ENCODE data around the gene MANEA. TPM values are rescaled to one million over a fixed set of nuclear protein-coding genes. Genes with fewer than 3 reads are reported as not detected.

MANEA gene
- total and polyA plus RNA-seq, 2 of the 13 experiments (the other 11 are each of a cell fraction or from before 2014, with no cell fraction given), result 10.0 to 10.9 TPM

GRCh38 chr6:95636552-95637431 is 59.5 kb downstream of the MANEA start:
- no peaks in the 10 kb centered on the region for H3K4me1 ChIP-seq (ENCODE audit: insufficient read depth, low read length)
- no peak overlapping the region for H3K4me3 ChIP-seq (replicated peaks in 1 of 3; ENCODE audit: insufficient read depth in 1 of 3, low read depth in 2 of 3, low read length in 3 of 3)
- TF ChIP-seq, protein P1, sequence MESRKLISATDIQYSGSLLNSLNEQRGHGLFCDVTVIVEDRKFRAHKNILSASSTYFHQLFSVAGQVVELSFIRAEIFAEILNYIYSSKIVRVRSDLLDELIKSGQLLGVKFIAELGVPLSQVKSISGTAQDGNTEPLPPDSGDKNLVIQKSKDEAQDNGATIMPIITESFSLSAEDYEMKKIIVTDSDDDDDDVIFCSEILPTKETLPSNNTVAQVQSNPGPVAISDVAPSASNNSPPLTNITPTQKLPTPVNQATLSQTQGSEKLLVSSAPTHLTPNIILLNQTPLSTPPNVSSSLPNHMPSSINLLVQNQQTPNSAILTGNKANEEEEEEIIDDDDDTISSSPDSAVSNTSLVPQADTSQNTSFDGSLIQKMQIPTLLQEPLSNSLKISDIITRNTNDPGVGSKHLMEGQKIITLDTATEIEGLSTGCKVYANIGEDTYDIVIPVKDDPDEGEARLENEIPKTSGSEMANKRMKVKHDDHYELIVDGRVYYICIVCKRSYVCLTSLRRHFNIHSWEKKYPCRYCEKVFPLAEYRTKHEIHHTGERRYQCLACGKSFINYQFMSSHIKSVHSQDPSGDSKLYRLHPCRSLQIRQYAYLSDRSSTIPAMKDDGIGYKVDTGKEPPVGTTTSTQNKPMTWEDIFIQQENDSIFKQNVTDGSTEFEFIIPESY (CRISPR knock-in tag; IDR thresholded peaks at IDR 0.05), result peak; percentile 80
- TF ChIP-seq RFX5 (IDR thresholded peaks at IDR 0.05; ENCODE audit: low read depth, low read length) (no peak), ZNF740 (CRISPR knock-in tag; IDR thresholded peaks at IDR 0.05) (no peak), HNRNPLL (IDR thresholded peaks at IDR 0.05; ENCODE audit: low read depth, low read length, poor library complexity, severe bottlenecking) (peak; percentile 19)
- TF ChIP-seq, protein P2, sequence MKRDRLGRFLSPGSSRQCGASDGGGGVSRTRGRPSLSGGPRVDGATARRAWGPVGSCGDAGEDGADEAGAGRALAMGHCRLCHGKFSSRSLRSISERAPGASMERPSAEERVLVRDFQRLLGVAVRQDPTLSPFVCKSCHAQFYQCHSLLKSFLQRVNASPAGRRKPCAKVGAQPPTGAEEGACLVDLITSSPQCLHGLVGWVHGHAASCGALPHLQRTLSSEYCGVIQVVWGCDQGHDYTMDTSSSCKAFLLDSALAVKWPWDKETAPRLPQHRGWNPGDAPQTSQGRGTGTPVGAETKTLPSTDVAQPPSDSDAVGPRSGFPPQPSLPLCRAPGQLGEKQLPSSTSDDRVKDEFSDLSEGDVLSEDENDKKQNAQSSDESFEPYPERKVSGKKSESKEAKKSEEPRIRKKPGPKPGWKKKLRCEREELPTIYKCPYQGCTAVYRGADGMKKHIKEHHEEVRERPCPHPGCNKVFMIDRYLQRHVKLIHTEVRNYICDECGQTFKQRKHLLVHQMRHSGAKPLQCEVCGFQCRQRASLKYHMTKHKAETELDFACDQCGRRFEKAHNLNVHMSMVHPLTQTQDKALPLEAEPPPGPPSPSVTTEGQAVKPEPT (CRISPR knock-in tag; IDR thresholded peaks at IDR 0.05; ENCODE audit: low read depth), result no peak
- H2AFZ ChIP-seq (ENCODE audit: low read length), result no peak overlapping the region
- CTCF ChIA-PET (ENCODE audit: low intra/inter-chr PET ratio, low total read pairs), result no interaction called here
- H3K36me3 ChIP-seq (replicated peaks in 1 of 2; ENCODE audit: control insufficient read depth in 1 of 2, insufficient read depth in 2 of 2, low read length in 2 of 2), result no peaks in the 10 kb centered on the region
- no peak for DNase-seq (ENCODE audit: low spot score)
- intact Hi-C loops (cut with micrococcal nuclease; ENCODE audit: unreplicated experiment), result no loop called here
- no peak overlapping the region for H3K27ac ChIP-seq (ENCODE audit: extremely low read length, insufficient read depth, low read length)
- H3K9me3 ChIP-seq (ENCODE audit: low read length), result no peaks in the 10 kb centered on the region
- H4K20me1 ChIP-seq (ENCODE audit: insufficient read depth, low read length), result no peaks in the 10 kb centered on the region
- H3K4me2 ChIP-seq (ENCODE audit: low read depth, low read length), result peak overlapping the region; percentile 11; the same call in 1 of the 2 replicates
- no peaks in the 10 kb centered on the region for H3K27me3 ChIP-seq (ENCODE audit: control insufficient read depth in 1 of 2, insufficient read depth in 2 of 2, low read length in 2 of 2)
- peak; percentile 77 for ATAC-seq
- no TSS peak for BruUV-seq (replicated peaks)
- no peaks in the 10 kb centered on the region for H3K79me2 ChIP-seq (ENCODE audit: insufficient read depth, low read length)
- no peak for FAIRE-seq
- no peak overlapping the region for H3K9ac ChIP-seq (ENCODE audit: insufficient read depth, low read depth, low read length)
- WGBS (ENCODE audit: low lambda C conversion rate), result 63% methylated on average over 13 of the region's 25 CpGs
- POLR2A ChIA-PET, result no interaction called here
- in situ Hi-C loops (cut with HindIII; ENCODE audit: extremely low pct_ligation_motif_present, low pct_unique_long_range_greater_than_20kb), result no loop called here

Measured in HepG2 (cell line).